GM18858 (cell line): ENCODE measurements around the gene LENEP.

ENCODE experiments used
- ATAC-seq: cut with Tn5 transposase; IDR thresholded peaks from one replicate; pipeline ENCODE4 v1.9.1; 2021; ENCODE audit not compliant: unreplicated experiment

LENEP gene, protein sequence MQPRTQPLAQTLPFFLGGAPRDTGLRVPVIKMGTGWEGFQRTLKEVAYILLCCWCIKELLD

DNA sequence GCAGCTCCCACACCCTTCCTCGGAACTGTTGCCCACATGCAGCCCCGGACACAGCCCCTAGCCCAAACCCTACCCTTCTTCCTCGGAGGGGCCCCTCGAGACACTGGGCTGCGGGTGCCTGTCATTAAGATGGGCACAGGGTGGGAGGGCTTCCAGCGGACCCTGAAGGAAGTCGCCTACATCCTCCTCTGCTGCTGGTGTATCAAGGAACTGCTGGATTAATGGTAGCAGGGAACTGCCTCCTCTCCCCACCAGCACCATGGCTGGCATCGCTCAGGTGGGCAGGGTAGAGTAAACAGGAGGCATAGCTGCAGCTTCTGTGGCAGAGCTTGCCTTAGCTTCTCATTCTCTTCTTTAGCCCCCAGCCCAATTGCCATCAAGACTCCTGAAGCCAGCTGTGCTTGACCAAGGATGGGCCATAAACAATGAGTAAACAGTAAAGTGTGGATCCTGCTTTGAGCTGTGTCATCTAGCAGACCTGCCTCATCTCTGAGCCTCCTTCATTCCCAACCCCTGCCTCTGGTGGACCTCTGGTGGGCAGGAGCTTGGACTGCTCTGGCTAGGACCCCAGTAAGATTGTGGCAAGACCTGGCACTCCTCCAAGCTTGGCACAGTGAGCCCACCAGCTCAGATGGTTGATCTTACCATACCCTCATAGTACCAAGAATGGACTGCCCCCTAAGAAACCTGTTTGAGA, at the start of gene LENEP:
Gene LENEP, plus strand, starts transcription at position 15 of the 697 bp plus-strand sequence. Its CDS starts 22 bp downstream, at position 37.
- no peak for ATAC-seq

DNA sequence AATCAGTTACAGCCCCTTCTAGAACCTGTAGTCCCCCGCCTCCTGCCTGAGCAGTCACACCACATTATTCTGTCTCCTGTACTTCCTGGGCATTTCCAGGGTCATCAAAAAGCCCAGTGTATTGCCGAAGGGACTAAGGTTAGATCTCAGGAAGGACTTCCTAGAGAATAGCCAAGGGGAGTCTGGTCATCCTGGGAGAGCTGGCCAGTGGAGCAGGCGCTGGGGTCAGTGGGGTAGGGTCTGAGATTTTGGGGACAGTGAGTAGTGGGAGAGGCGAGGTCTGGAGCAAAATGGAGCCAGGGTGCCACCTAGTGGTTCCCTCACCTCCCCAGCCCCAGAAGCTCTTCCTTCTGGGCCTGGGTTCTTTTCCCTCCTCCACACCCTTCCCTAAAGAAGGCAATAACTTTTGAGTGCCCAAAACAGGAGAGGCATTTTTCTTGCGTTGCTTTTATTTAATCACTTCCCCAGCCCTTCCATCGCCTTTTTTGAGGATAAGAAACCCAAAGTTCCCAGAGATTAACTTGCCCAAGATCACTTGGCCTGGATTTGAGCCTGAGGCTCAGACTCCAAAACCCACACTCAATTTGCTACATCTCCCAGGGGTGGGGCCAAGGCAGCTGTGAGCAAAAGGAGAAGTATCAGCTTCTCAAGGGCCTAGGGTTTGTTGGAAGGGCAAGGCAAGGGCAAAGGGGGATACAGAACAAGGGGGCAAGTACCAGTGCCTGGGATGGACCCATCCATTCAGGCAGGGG, 49.6 kb upstream of the LENEP start:
- ATAC-seq: no peak

DNA sequence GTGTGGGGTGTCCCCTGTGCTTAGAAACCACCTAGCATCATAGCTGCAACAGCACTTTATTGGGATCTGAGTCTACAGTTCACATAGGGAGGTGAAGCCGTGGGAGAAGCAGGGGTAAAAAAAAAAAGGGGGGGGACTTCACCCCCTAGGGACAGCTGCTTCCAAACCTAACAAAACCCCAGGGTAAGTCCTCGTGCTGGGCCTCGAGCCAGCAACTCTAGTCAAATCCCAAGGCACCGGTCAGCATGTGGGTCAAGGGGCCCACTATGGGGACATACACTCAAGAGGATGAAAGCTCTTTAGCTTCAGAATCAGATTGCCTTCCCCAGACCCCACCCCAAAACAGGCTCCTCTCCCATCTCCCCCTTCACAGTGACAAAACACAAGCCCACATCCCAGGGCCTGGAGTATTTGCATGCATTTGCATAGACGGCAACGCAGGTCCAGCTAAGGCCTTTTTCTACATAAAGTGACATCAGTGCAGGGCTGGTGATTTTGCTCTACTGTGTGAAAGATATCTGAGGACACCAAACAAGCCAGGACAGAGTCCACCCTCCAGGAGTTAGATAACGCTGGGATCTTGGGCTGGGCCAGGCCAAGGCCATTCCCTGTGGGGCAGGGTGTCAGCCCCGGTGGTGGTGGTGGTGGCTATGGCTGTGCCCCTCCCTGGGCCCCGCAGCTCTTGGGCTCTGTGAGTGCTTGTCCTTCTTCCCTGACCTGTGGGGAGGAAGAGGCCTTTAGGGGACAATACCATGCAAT, 48.8 kb upstream of the LENEP start:
- ATAC-seq: no peak

DNA sequence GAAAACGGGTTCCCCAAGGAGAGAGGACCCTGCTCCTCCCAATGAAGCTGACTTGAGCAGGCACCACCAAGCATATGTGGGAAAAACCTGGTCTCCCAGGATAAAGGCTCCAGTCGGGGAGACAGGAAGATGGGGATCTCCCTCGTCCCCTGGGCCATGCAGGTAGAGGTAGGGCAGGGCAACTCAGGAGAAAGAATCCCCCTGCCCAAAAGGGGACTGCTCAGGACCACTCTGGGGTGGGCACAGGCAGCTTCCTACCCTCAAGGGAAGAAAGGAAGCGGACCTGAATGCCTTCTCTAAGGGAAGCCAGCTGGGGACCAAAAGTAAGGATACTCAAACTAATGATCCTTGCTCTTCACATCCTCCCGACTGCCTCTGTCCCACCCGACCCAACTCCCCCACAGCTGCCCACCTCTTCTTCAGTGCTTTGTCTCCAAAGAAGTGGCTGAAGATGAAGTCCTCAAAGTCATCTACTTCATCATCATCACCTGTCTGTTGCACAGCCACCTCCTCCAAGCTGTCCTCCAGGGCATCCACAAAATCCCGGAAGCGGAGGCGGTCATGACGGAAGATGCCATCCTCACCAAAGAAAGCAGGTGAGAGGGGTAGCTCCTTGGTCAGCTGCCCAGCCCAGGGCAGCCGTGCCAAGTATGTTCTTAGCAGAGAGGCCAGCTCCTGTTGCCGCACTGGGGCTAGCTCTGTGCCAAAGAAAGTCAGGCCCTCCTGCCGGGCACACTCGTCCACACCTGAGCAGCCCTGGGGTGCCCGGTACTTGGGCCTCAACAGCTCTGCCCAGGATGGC, 48.0 kb upstream of the LENEP start:
- ATAC-seq: no peak

DNA sequence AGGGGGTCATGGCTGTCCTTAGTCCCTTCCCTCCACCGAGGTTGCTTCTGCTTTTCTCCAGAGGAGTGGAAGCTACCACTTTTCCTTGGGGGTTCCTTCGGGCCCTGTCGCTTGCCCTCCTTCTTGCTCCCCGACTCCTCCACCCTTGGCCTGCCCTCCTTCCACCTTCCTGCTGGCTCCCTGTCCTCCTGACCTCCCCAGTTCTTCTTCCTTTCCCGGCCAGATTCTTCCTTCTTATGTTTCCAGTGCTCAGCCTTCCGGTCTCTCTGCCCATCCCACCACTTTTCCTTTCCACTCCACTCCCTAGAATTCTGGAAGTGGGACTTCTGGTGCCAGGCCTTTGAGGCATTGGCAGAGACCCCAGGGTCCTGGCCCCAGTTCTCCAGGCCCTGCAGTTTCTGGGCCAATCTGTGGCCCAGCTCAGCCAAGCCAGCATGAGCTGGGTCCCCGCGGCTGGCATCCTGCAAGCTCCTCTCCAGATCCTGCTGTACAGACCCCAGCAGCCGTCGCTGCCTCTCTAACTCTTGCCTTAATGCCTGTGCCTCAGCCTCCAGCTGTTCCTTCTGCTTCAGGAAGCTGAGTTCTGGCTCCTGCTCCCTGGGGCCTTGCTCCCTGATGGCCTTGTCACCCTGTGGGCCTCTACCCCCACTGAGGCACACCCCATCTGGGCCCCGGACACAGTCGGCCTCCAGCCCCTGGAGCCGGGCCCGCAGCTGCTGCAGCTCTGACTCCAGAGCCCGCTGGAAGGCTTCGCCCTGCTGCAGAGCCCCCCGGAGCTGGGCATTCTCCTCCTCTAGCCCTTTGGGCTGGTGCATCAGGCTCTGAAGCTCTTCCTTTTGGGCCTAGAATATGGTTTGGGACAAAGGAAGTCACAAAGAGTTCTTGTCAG, 47.2 kb upstream of the LENEP start:
- ATAC-seq: no peak

DNA sequence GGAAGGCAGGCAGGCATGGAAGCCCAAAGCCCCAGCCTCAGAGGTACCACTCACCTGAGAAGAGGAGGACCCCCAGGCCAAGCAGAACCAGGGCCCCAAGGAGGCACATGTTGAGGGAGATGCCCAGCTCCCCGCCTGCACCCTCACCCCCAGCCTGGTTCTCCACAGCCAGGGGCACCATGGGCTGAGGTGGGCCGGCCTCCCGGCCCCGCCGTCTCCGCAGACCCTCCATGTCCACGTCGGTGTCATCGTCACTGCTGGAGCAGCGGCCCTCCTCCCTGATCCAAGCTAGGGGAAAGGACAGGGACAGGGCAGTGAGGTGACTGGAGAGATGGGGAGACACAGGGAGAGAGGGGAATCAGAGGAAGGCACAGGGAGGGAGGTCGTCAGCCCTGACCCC, 45.3 kb upstream of the LENEP start:
- no peak for ATAC-seq

DNA sequence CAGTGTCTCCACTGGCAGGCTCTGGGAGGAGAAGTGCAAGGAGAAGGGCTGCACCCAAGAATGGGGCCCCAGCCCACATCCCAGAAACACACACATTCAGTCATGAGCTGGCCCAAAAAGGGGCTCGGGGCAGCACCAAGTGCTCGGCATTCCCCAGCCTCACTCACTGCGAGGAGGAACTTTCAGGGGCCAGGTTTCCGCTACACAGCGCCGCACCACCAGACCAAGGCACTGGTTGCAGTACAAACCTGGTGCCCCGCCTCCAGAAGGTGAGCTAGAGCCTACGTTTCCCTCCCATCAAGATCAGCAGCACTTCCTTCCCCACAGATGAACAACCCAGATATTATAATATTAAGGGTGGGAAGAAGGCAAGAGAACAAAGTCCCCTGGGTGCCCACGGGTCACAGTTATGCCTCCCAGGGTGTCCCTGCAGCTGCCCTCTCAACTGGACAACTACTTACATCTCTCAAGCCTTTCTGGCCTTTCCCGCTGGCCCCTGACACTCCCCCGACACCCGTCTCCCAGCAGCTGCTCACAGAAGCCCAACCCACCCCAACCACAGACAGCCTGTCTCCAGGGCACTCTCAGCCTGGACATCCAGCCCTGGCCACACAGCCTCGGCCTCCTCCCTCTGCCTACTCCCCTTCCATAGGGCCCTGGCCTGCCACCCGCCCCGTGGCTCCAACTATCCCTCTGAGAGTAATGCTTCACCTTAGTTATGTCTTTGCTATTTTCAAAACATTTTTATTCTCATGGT, 41.3 kb upstream of the LENEP start:
- ATAC-seq: no peak

DNA sequence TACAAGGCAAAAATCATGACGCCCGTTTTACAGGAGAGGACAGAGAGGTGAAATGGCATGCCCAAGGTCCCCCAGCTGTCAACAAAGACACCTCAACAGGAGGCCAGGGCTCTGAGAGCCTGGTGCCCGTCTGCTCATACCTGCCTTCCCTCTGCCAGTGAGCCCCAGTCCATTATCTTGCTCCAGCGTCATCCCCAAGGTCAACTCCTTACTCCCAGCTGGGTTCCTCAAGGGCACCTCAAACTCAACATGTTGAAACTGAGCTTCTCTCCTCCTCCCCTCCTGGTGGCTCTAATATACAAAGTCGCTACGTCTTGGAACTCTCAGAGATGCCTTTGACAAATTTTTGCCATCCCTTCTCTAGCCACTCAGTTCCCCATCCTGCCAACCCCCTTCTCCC, 40.7 kb upstream of the LENEP start:
- ATAC-seq: no peak

DNA sequence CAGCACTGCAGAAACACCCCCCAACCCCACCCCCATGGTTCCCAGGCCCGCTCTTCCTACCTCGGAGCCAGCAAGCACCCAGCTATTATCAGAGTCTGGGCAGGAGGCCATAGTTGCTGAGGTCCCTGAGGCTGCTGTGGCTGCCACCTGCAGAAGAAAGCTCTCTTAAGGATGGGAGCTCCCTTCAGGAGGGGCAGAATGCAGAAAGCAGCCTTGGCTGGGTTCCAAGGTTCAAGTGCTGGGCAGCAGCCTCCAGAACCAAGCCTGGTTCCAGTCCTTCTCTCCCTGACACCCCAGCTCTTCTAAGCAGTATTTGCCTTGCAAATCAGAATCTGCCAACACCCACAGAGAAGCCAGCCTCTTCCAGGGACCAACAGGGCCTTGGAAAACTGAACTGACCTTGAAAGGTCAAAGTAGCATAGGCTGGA, 39.8 kb upstream of the LENEP start:
- no peak for ATAC-seq

DNA sequence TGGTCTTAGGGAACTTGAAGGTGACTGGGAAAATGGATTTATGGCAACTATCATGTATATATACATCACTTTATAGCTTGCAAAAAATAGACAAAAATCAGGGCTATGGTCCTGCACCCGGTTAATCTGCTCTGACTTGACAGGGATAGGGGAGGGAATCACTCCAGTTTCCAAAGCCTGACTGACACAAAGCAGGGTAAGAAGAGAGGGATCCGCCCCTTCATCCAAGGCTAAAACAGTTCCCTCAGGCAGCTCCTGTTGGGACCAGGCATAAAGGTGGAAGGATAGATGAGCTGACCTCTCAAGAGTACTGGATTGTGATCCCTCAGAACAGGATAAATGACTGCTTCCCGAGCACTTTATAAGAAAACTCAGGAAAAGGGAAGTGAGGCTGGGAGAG, 38.8 kb upstream of the LENEP start:
- no peak for ATAC-seq

DNA sequence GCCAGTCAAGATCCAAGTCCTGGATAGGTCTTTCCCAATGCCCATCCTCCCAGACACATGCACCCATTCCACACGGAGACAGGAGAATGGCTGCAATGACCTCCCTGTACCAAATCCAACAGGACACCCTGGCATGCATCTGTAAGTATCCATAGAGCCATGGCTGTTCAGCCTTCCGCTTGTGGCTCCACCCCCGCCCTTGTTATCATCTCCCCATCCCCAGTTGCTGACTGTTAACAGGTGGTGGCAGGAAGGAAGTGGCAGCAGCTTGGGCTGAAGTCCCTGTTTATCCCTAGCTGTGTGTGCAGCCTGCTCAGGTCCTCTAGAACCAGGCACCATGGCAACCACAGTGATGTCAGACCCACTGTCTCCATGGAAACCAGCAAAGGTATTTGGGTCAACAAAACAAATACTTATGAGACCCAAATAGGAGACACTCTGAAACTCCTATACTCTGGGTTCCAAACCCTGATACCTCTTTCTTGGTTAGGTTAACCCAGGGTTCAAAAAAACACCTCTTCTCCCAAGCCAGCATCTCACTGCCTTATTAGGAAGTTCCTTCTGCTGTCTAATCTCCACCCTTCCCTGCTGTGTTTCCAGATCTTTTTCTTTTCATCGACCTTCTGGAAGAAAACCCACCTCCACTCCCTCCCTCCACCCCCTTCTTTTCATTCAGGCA, 38.2 kb upstream of the LENEP start:
- ATAC-seq: no peak

DNA sequence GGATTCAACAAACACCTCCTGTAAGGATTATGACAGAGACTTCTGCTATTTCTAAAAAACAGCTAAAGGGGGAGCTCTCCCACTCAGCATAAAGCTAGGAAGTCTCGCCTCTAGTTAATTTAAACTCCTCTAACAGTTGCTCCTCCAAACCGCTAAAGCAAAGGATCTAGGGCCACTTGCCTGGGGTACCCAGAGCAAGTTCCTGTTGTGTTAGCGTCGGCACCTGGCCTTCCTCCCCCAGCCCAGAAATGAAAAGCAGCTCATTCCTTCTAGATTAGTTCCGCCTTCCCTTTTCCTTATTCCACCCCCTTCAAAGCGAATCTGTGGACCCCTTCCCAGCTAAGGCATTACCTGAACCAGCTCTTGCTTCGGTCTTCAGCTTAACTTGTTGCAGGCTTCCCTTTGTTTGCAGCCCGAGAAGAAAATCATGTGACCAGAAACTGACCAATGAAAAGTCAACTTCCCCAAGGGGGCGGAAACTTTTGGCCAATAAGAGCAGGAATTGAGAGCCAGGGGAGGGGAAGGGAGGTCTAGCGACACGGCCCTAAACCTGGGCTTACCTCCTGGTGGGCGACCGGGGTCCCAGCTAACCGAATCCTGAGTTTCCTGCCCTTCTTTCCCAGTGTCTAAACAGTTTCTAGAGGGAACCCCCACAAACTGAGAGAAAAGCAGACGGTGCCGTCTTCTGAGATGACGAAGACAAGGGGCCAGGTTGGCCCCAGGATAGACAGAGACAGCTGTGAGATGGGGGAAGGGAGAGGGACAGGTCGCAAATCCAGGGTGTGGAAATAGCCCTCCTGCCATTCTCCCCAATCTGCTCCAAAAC, 37.5 kb upstream of the LENEP start, which contains the start of gene PBXIP1:
Gene PBXIP1, minus strand, starts transcription at position 382 of the 826 bp plus-strand sequence. CDS start 2,378 bp downstream, outside the sequence.
- peak; percentile 39 for ATAC-seq

DNA sequence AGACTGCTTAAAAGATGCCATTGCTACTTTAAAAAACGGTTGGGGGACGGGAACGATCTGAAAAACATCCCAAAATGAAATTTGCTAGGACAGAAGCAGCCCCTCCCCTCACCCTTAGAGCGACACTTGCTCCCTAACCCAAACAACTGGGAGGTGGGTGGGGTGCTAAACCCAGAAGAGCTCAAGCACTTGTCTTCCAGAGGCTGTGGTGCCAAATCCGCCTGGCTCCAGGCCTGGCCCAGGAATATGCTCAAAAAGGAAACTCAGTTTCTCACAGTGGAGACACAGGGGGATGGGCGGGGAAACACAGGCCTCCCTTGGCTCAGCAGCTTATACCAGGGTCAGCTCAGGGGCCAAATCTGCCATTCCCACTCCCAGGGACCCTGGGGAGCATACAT, 36.8 kb upstream of the LENEP start:
- ATAC-seq: no peak

DNA sequence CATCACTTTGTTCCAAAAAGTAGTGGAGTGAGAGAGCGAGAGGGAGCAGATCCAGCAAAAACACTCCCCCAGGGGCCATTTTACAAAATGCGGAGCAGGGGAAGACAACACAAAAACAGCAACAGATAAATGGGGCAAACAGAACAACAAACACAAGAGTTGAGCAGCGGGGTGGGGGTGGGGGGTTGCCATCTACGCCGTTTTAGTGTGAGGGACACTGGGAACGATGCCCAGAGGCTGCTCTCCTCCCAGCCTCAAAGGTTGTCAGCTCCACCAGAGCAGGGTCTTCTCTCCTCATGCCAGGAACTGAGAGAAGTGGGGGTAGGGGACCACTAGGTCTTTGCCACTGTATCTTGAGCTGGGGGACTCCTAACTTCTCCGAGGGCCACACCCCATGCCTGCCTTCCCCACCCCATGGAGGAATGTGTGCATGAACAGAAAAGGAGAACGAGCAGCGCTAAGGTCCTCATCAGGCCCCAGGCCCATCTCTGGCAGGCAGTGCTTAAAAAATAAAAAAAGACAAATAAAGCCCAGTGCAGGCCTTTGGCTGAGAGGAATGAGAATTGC, 36.2 kb upstream of the LENEP start:
- ATAC-seq: no peak

DNA sequence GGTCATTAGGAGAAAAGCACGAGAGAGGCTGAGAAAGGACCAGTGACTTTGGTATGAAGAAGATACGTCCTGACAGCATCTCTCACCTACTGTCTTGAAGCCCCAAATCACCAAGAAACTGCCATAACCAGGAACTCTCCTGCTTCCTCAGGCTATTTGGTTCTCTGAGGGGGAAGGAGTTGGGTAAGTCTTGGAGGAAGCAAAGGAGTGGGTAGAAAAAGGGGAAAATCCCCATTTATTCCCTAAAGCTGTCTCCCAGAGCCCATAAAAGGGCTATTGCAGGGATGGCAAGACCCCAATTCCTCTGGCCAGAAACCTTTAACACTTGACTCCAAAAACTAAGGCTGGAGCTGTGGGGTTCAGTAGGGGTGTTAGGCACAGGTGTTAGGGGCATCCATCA, 35.4 kb upstream of the LENEP start:
- ATAC-seq: no peak

DNA sequence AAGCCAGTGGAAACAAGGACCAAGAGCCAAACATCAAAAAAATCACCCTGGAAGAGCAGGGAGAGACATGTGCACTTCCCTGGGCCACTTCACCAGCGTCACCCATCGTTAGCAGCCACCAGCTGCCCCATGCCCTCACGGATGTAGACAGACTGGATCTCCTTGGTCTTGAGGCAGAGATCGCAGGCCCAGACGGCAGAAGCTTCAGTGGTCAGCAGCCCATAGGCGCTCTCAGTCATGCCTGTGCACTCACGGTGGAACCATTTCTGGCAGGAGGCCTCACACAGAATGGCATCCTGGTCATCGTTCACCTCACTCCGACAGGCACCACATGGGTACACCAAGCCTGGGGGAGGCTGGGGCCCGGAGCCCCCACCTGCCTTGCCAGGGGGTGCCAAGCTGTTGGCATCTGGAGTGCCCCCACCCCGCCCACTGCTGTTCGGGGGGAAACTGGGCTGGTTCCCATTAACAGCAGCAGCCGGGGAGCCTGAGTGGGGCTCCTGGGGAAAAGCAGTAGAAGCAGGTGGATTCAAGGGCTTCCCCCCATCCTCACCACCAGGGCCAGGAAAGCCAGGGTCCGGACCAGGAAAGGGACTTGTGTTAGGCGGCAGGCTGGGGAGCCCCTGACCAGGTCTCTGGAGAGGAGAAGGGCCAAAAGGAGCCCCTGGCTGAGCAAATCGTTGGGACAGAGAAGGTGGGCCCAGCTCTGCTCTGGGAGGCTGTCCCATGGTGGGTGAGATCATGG, 34.5 kb upstream of the LENEP start:
- ATAC-seq: no peak

DNA sequence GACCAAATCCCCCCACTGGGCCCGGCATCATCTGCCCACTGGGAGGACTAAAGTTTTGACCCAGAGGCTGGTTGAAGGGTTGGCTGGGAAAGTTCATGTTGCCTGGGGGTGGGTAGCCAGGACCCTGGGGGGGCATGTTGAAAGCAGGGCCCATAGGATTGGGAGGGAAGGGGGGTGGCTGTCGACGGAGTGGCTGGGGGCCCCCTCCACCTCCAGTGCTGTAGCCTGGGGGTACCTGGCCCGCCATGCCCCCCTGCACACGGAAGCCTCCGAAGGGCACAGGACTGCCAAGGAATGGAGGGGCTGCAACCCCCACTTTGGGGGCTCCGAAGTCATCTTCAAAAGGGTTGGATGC, 34.0 kb upstream of the LENEP start:
- no peak for ATAC-seq
